Measurements from ENCODE around the gene NKAIN4. TPM values are rescaled to one million over a fixed set of nuclear protein-coding genes. Genes with fewer than 3 reads are reported as not detected.
"Not testable (repeated sequence)": the region's sequence is repeated elsewhere in the genome, so short reads cannot be mapped to it uniquely, and the experiment has no call there.

NKAIN4 gene
- total RNA-seq, 2 experiments from 2014 or later = not detected

GRCh38 chr20:63251350-63251749 lies 2.9 kb downstream of the NKAIN4 start:
- peak; percentile 29 for TF ChIP-seq CTCF (IDR thresholded peaks at IDR 0.05)

GRCh38 chr20:63249891-63250290 lies 4.4 kb downstream of the NKAIN4 start:
- Mint-ChIP-seq H3K4me1 (ENCODE audit: low read depth) (peaks cover 4% of the 10 kb centered on the region), H3K4me3 (no peak overlapping the region)

More at GRCh38 chr20:63251350-63251749, 2.9 kb downstream of the NKAIN4 start:
- ChIA-PET POLR2A (interaction anchor here (1.0 kb wide), 1 partner anchor 15 kb away, joined by 3 read pairs; the partner anchor contains the start of gene BIRC7), CTCF (interaction anchor here (1.0 to 2.5 kb wide), 2 partner anchors 25 to 28 kb away, joined by 3 to 11 read pairs; no protein-coding TSS in a partner anchor)
- ATAC-seq; intact Hi-C loops (cut with micrococcal nuclease); H3K36me3 Mint-ChIP-seq (ENCODE audit: low read depth); H3K4me3 Mint-ChIP-seq; H3K4me1 Mint-ChIP-seq (ENCODE audit: low read depth); H3K9me3 Mint-ChIP-seq; H3K27ac Mint-ChIP-seq: not testable (repeated sequence)
- DNase-seq = peak; percentile 49
- H3K27me3 Mint-ChIP-seq = peaks cover 37% of the 10 kb centered on the region

GRCh38 chr20:63248835-63249591 lies 5.2 kb downstream of the NKAIN4 start:
- DNase-seq = no peak
- H3K27ac Mint-ChIP-seq = no peak overlapping the region
- no peaks in the 10 kb centered on the region for H3K9me3 Mint-ChIP-seq
- CTCF ChIA-PET = interaction anchor here (2.4 kb wide), 1 partner anchor 26 kb away, joined by 12 read pairs; no protein-coding TSS in a partner anchor
- no peak for ATAC-seq
- peaks cover 4% of the 10 kb centered on the region for H3K4me1 Mint-ChIP-seq (ENCODE audit: low read depth)
- H3K36me3 Mint-ChIP-seq (ENCODE audit: low read depth) = no peaks in the 10 kb centered on the region
- intact Hi-C loops (cut with micrococcal nuclease) = no loop called here
- POLR2A ChIA-PET = no interaction called here
- peaks cover 25% of the 10 kb centered on the region for H3K27me3 Mint-ChIP-seq
- H3K4me3 Mint-ChIP-seq = no peak overlapping the region
- TF ChIP-seq CTCF (IDR thresholded peaks at IDR 0.05) = no peak

More at GRCh38 chr20:63249891-63250290, 4.4 kb downstream of the NKAIN4 start:
- H3K27ac Mint-ChIP-seq = no peak overlapping the region
- peaks cover 28% of the 10 kb centered on the region for H3K27me3 Mint-ChIP-seq
- no peak for TF ChIP-seq CTCF (IDR thresholded peaks at IDR 0.05)
- ChIA-PET CTCF (interaction anchor here (2.4 kb wide), 1 partner anchor 27 kb away, joined by 12 read pairs; no protein-coding TSS in a partner anchor), POLR2A (no interaction called here)
- no peak for ATAC-seq
- no peaks in the 10 kb centered on the region for H3K36me3 Mint-ChIP-seq (ENCODE audit: low read depth)
- H3K9me3 Mint-ChIP-seq = no peaks in the 10 kb centered on the region
- DNase-seq = no peak
- intact Hi-C loops (cut with micrococcal nuclease) = no loop called here

- H3K27me3 Mint-ChIP-seq = peaks cover 21% of the 10 kb centered on the region
- no peak overlapping the region for H3K4me3 Mint-ChIP-seq
- POLR2A ChIA-PET = no interaction called here
- H3K4me1 Mint-ChIP-seq (ENCODE audit: low read depth) = peaks cover 2% of the 10 kb centered on the region
- intact Hi-C loops (cut with micrococcal nuclease) = no loop called here
- ATAC-seq = no peak
- H3K36me3 Mint-ChIP-seq (ENCODE audit: low read depth) = no peaks in the 10 kb centered on the region
- H3K27ac Mint-ChIP-seq = no peak overlapping the region
- TF ChIP-seq CTCF (IDR thresholded peaks at IDR 0.05) = no peak
- no peaks in the 10 kb centered on the region for H3K9me3 Mint-ChIP-seq
- CTCF ChIA-PET = interaction anchor here (2.4 kb wide), 1 partner anchor 24 kb away, joined by 12 read pairs; no protein-coding TSS in a partner anchor
- DNase-seq = no peak
Measured at GRCh38 chr20:63247671-63248228, 6.5 kb downstream of the NKAIN4 start.
